GM19035 (cell line): ENCODE measurements around the gene RXYLT1.

ENCODE experiments used
- ATAC-seq: cut with Tn5 transposase; IDR thresholded peaks from one replicate; pipeline ENCODE4 v1.9.1; 2021; ENCODE audit not compliant: unreplicated experiment

RXYLT1 gene

GRCh38 chr12:63802012-63802608 is 22.4 kb downstream of the RXYLT1 start:
- ATAC-seq, result peak; percentile 47

- ATAC-seq, result no peak
These were observed 25.0 kb downstream of the RXYLT1 start for GRCh38 chr12:63804746-63805145.

GRCh38 chr12:63805704-63806672 is 26.3 kb downstream of the RXYLT1 start:
- no peak for ATAC-seq

GRCh38 chr12:63808631-63809030 is 28.9 kb downstream of the RXYLT1 start:
- no peak for ATAC-seq

GRCh38 chr12:63809566-63809965 is 29.9 kb downstream of the RXYLT1 start:
- no peak for ATAC-seq

GRCh38 chr12:63811334-63811733 is 31.6 kb downstream of the RXYLT1 start:
- ATAC-seq, result no peak

- no peak for ATAC-seq
These were observed 32.0 kb downstream of the RXYLT1 start for GRCh38 chr12:63811755-63812154.

GRCh38 chr12:63814146-63814772 is 34.5 kb downstream of the RXYLT1 start:
- peak; percentile 28 for ATAC-seq

GRCh38 chr12:63815482-63815852 is 35.8 kb downstream of the RXYLT1 start:
- no peak for ATAC-seq

- ATAC-seq, result no peak
These were observed 36.3 kb downstream of the RXYLT1 start for GRCh38 chr12:63816031-63816430.

GRCh38 chr12:63820427-63820826 is 40.7 kb downstream of the RXYLT1 start:
- no peak for ATAC-seq

GRCh38 chr12:63821781-63822251 is 42.1 kb downstream of the RXYLT1 start:
- no peak for ATAC-seq

- ATAC-seq, result no peak
These were observed 42.6 kb downstream of the RXYLT1 start for GRCh38 chr12:63822352-63822751.

GRCh38 chr12:63823040-63823439 is 43.3 kb downstream of the RXYLT1 start:
- no peak for ATAC-seq

GRCh38 chr12:63826006-63826585 is 46.4 kb downstream of the RXYLT1 start:
- peak; percentile 81 for ATAC-seq

- ATAC-seq, result no peak
These were observed 49.2 kb downstream of the RXYLT1 start for GRCh38 chr12:63828867-63829266.

GRCh38 chr12:63836046-63836445 is 56.3 kb downstream of the RXYLT1 start:
- ATAC-seq, result no peak

GRCh38 chr12:63836936-63837335 is 57.2 kb downstream of the RXYLT1 start:
- no peak for ATAC-seq

GRCh38 chr12:63838411-63838810 is 58.7 kb downstream of the RXYLT1 start:
- ATAC-seq, result no peak

GRCh38 chr12:63841011-63841410 is 61.3 kb downstream of the RXYLT1 start:
- no peak for ATAC-seq

- no peak for ATAC-seq
These were observed 61.9 kb downstream of the RXYLT1 start for GRCh38 chr12:63841571-63841970.
